ENCODE measurements around the gene SDHC. TPM values are rescaled to one million over a fixed set of nuclear protein-coding genes. Genes with fewer than 3 reads are reported as not detected.

SDHC gene
- total and polyA plus RNA-seq, 2 experiments from 2014 or later, result 84.4 to 107 TPM

- H3K4me1 Mint-ChIP-seq, result no peaks in the 10 kb centered on the region
- Histone ChIP-seq H3F3A (replicated peaks; ENCODE audit: low read depth) (no peaks in the 10 kb centered on the region), H3K4me2 (no peak overlapping the region), H3K4me3 (no peak overlapping the region), H3K79me2 (replicated peaks; ENCODE audit: insufficient read depth) (no peaks in the 10 kb centered on the region), H4K20me1 (replicated peaks; ENCODE audit: insufficient read depth) (0 out of 2 replicates have a peak, but pooled peaks cover 2% of the 10 kb centered on the region), H3K27ac (ENCODE audit: low read depth) (no peak overlapping the region), H3K9me2 (ENCODE audit: insufficient read depth) (no peaks in the 10 kb centered on the region), H3K27me3 (ENCODE audit: insufficient read depth) (no peaks in the 10 kb centered on the region), H2AFZ (no peak overlapping the region), H3K36me3 (ENCODE audit: insufficient read depth) (no peaks in the 10 kb centered on the region; the same call in 1 of the 2 replicates), H3K4me1 (ENCODE audit: insufficient read depth) (no peaks in the 10 kb centered on the region)
- DNase-seq (ENCODE audit: low spot score) (no peak), ATAC-seq (no peak)
- no peak overlapping the region for H3K4me3 Mint-ChIP-seq
- no peak overlapping the region for H3K27ac Mint-ChIP-seq
- TF ChIP-seq POLR2AphosphoS5 (IDR thresholded peaks at IDR 0.05; ENCODE audit: low read depth), result no peak
- no peak for TF ChIP-seq CTCF (conservative IDR thresholded peaks at IDR 0.05; ENCODE audit: low read depth in 2 of 2)
- TF ChIP-seq ZNF114 (CRISPR knock-in tag; IDR thresholded peaks at IDR 0.05), result no peak
- TF ChIP-seq, protein P1, sequence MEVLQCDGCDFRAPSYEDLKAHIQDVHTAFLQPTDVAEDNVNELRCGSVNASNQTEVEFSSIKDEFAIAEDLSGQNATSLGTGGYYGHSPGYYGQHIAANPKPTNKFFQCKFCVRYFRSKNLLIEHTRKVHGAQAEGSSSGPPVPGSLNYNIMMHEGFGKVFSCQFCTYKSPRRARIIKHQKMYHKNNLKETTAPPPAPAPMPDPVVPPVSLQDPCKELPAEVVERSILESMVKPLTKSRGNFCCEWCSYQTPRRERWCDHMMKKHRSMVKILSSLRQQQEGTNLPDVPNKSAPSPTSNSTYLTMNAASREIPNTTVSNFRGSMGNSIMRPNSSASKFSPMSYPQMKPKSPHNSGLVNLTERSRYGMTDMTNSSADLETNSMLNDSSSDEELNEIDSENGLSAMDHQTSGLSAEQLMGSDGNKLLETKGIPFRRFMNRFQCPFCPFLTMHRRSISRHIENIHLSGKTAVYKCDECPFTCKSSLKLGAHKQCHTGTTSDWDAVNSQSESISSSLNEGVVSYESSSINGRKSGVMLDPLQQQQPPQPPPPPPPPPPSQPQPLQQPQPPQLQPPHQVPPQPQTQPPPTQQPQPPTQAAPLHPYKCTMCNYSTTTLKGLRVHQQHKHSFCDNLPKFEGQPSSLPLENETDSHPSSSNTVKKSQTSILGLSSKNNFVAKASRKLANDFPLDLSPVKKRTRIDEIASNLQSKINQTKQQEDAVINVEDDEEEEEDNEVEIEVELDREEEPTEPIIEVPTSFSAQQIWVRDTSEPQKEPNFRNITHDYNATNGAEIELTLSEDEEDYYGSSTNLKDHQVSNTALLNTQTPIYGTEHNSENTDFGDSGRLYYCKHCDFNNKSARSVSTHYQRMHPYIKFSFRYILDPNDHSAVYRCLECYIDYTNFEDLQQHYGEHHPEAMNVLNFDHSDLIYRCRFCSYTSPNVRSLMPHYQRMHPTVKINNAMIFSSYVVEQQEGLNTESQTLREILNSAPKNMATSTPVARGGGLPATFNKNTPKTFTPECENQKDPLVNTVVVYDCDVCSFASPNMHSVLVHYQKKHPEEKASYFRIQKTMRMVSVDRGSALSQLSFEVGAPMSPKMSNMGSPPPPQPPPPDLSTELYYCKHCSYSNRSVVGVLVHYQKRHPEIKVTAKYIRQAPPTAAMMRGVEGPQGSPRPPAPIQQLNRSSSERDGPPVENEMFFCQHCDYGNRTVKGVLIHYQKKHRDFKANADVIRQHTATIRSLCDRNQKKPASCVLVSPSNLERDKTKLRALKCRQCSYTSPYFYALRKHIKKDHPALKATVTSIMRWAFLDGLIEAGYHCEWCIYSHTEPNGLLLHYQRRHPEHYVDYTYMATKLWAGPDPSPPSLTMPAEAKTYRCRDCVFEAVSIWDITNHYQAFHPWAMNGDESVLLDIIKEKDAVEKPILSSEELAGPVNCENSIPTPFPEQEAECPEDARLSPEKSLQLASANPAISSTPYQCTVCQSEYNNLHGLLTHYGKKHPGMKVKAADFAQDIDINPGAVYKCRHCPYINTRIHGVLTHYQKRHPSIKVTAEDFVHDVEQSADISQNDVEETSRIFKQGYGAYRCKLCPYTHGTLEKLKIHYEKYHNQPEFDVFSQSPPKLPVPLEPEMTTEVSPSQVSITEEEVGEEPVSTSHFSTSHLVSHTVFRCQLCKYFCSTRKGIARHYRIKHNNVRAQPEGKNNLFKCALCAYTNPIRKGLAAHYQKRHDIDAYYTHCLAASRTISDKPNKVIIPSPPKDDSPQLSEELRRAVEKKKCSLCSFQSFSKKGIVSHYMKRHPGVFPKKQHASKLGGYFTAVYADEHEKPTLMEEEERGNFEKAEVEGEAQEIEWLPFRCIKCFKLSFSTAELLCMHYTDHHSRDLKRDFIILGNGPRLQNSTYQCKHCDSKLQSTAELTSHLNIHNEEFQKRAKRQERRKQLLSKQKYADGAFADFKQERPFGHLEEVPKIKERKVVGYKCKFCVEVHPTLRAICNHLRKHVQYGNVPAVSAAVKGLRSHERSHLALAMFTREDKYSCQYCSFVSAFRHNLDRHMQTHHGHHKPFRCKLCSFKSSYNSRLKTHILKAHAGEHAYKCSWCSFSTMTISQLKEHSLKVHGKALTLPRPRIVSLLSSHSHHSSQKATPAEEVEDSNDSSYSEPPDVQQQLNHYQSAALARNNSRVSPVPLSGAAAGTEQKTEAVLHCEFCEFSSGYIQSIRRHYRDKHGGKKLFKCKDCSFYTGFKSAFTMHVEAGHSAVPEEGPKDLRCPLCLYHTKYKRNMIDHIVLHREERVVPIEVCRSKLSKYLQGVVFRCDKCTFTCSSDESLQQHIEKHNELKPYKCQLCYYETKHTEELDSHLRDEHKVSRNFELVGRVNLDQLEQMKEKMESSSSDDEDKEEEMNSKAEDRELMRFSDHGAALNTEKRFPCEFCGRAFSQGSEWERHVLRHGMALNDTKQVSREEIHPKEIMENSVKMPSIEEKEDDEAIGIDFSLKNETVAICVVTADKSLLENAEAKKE (CRISPR knock-in tag; IDR thresholded peaks at IDR 0.05), result no peak
- TF ChIP-seq, protein P2, sequence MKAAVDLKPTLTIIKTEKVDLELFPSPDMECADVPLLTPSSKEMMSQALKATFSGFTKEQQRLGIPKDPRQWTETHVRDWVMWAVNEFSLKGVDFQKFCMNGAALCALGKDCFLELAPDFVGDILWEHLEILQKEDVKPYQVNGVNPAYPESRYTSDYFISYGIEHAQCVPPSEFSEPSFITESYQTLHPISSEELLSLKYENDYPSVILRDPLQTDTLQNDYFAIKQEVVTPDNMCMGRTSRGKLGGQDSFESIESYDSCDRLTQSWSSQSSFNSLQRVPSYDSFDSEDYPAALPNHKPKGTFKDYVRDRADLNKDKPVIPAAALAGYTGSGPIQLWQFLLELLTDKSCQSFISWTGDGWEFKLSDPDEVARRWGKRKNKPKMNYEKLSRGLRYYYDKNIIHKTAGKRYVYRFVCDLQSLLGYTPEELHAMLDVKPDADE (IDR thresholded peaks at IDR 0.05), result no peak
- TF ChIP-seq EZH2phosphoT487 (IDR thresholded peaks at IDR 0.05; ENCODE audit: unreplicated experiment), result no peak
- no peak for TF ChIP-seq STAT1 (IDR thresholded peaks at IDR 0.05; ENCODE audit: unreplicated experiment)
- TF ChIP-seq, protein P3, sequence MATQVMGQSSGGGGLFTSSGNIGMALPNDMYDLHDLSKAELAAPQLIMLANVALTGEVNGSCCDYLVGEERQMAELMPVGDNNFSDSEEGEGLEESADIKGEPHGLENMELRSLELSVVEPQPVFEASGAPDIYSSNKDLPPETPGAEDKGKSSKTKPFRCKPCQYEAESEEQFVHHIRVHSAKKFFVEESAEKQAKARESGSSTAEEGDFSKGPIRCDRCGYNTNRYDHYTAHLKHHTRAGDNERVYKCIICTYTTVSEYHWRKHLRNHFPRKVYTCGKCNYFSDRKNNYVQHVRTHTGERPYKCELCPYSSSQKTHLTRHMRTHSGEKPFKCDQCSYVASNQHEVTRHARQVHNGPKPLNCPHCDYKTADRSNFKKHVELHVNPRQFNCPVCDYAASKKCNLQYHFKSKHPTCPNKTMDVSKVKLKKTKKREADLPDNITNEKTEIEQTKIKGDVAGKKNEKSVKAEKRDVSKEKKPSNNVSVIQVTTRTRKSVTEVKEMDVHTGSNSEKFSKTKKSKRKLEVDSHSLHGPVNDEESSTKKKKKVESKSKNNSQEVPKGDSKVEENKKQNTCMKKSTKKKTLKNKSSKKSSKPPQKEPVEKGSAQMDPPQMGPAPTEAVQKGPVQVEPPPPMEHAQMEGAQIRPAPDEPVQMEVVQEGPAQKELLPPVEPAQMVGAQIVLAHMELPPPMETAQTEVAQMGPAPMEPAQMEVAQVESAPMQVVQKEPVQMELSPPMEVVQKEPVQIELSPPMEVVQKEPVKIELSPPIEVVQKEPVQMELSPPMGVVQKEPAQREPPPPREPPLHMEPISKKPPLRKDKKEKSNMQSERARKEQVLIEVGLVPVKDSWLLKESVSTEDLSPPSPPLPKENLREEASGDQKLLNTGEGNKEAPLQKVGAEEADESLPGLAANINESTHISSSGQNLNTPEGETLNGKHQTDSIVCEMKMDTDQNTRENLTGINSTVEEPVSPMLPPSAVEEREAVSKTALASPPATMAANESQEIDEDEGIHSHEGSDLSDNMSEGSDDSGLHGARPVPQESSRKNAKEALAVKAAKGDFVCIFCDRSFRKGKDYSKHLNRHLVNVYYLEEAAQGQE (IDR thresholded peaks at IDR 0.05; ENCODE audit: unreplicated experiment), result no peak
- no peak for TF ChIP-seq EZH2 (IDR thresholded peaks at IDR 0.05; ENCODE audit: low read depth, unreplicated experiment)
- no peak for TF ChIP-seq JUNB (IDR thresholded peaks at IDR 0.05; ENCODE audit: unreplicated experiment)
- TF ChIP-seq ZNF331 (CRISPR knock-in tag; IDR thresholded peaks at IDR 0.05; ENCODE audit: low read depth), result no peak
- no peak for TF ChIP-seq CREB1 (CRISPR knock-in tag; IDR thresholded peaks at IDR 0.05; ENCODE audit: low read depth)
- no peak for TF ChIP-seq NANOG (IDR thresholded peaks at IDR 0.05; ENCODE audit: borderline replicate concordance)
- peaks cover 1% of the 10 kb centered on the region for H3K27me3 Mint-ChIP-seq (ENCODE audit: insufficient read depth, low read depth, poor library complexity)
- H3K36me3 Mint-ChIP-seq (ENCODE audit: low read depth), result peaks cover 7% of the 10 kb centered on the region
- H3K9me3 Mint-ChIP-seq, result no peaks in the 10 kb centered on the region
These were observed 42.9 kb downstream of the SDHC start for GRCh38 chr1:161357073-161357472.

Measured in GM23338 (cell line).